Measurements from ENCODE around the gene MAPRE2.

DNA sequence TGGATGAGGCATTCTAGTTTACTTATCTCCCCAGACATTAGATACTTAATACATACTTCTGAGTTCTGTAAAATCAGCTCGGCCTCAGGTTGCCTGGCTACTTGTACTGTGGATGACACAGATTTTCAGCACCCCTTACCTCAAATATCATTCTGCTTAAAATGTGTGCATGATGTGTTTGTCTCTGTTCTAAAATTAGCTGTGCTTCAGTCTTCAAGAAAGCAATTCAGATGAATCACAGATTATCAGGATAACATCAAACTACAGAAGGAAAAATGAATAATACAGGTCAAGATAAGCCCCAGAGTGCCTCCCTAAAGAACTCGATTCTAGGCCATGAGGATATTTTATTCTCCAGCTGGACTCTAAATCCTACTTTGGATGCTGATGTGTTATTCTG is 21.3 kb upstream of the MAPRE2 start:
- TF ChIP-seq, protein P1, sequence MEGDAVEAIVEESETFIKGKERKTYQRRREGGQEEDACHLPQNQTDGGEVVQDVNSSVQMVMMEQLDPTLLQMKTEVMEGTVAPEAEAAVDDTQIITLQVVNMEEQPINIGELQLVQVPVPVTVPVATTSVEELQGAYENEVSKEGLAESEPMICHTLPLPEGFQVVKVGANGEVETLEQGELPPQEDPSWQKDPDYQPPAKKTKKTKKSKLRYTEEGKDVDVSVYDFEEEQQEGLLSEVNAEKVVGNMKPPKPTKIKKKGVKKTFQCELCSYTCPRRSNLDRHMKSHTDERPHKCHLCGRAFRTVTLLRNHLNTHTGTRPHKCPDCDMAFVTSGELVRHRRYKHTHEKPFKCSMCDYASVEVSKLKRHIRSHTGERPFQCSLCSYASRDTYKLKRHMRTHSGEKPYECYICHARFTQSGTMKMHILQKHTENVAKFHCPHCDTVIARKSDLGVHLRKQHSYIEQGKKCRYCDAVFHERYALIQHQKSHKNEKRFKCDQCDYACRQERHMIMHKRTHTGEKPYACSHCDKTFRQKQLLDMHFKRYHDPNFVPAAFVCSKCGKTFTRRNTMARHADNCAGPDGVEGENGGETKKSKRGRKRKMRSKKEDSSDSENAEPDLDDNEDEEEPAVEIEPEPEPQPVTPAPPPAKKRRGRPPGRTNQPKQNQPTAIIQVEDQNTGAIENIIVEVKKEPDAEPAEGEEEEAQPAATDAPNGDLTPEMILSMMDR (IDR thresholded peaks at IDR 0.05) = no peak
- no peak for TF ChIP-seq POLR2A (IDR thresholded peaks at IDR 0.05)

Data from heart left ventricle (tissue), 13 donors.